Measurements from ENCODE around the gene S1PR4. TPM values are rescaled to one million over a fixed set of nuclear protein-coding genes. Genes with fewer than 3 reads are reported as not detected.

Gene S1PR4
- total RNA-seq = 0.51 and 0.63 TPM in 2 replicates

- no peak for DNase-seq (ENCODE audit: low read depth in 2 of 2)
These were observed at the start of gene S1PR4 for GRCh38 chr19:3178377-3178972. TSS of gene S1PR4 (plus strand) at chr19:3178769. CDS start at chr19:3178793, 24 bp downstream.

GRCh38 chr19:3129112-3129511 lies 49.5 kb upstream of the S1PR4 start:
- DNase-seq (ENCODE audit: low read depth in 2 of 2) = peak; percentile 75 to 81

GRCh38 chr19:3131168-3131567 lies 47.4 kb upstream of the S1PR4 start:
- DNase-seq (ENCODE audit: low read depth in 2 of 2) = no peak

GRCh38 chr19:3132971-3133792 lies 45.4 kb upstream of the S1PR4 start:
- DNase-seq (ENCODE audit: low read depth in 2 of 2) = peak in 1 of 2 donors; percentile 33

- no peak for DNase-seq (ENCODE audit: low read depth in 2 of 2)
These were observed 44.8 kb upstream of the S1PR4 start for GRCh38 chr19:3133793-3134116.

- no peak for DNase-seq (ENCODE audit: low read depth in 2 of 2)
These were observed 42.4 kb upstream of the S1PR4 start, which contains the start of gene GNA15 for GRCh38 chr19:3135961-3136683. TSS of gene GNA15 (plus strand) at chr19:3136033. CDS start at chr19:3136451, 418 bp downstream.

GRCh38 chr19:3136684-3137055 lies 41.9 kb upstream of the S1PR4 start:
- no peak for DNase-seq (ENCODE audit: low read depth in 2 of 2)

GRCh38 chr19:3137119-3137518 lies 41.5 kb upstream of the S1PR4 start:
- DNase-seq (ENCODE audit: low read depth in 2 of 2) = no peak

- no peak for DNase-seq (ENCODE audit: low read depth in 2 of 2)
These were observed 40.3 kb upstream of the S1PR4 start for GRCh38 chr19:3138268-3138667.

- peak in 1 of 2 donors; percentile 38 for DNase-seq (ENCODE audit: low read depth in 2 of 2)
These were observed 37.9 kb upstream of the S1PR4 start for GRCh38 chr19:3140667-3141038.

- DNase-seq (ENCODE audit: low read depth in 2 of 2) = peak; percentile 90
These were observed 36.3 kb upstream of the S1PR4 start for GRCh38 chr19:3142292-3142670.

- DNase-seq (ENCODE audit: low read depth in 2 of 2) = no peak
These were observed 35.7 kb upstream of the S1PR4 start for GRCh38 chr19:3142781-3143337.

- DNase-seq (ENCODE audit: low read depth in 2 of 2) = no peak
These were observed 32.5 kb upstream of the S1PR4 start for GRCh38 chr19:3145909-3146676.

- DNase-seq (ENCODE audit: low read depth in 2 of 2) = peak in 1 of 2 donors; percentile 30
These were observed 31.9 kb upstream of the S1PR4 start for GRCh38 chr19:3146677-3147100.

- no peak for DNase-seq (ENCODE audit: low read depth in 2 of 2)
These were observed 30.1 kb upstream of the S1PR4 start for GRCh38 chr19:3148503-3148902.

GRCh38 chr19:3149089-3149488 lies 29.5 kb upstream of the S1PR4 start:
- DNase-seq (ENCODE audit: low read depth in 2 of 2) = no peak

GRCh38 chr19:3149526-3150505 lies 28.8 kb upstream of the S1PR4 start:
- DNase-seq (ENCODE audit: low read depth in 2 of 2) = no peak

- DNase-seq (ENCODE audit: low read depth in 2 of 2) = no peak
These were observed 27.7 kb upstream of the S1PR4 start for GRCh38 chr19:3150739-3151329.

- DNase-seq (ENCODE audit: low read depth in 2 of 2) = peak; percentile 24 to 42
These were observed 26.8 kb upstream of the S1PR4 start for GRCh38 chr19:3151563-3152418.
